K562 (cell line): ENCODE data around the gene DPH7. TPM values are rescaled to one million over a fixed set of nuclear protein-coding genes. Genes with fewer than 3 reads are reported as not detected.
A peak's percentile ranks its signal among the peaks of the same experiment; 100 is the strongest.

Source experiments
- C11orf30 ChIP-seq: fragments of 450-650 bp; IDR thresholded peaks from 2 replicates; pipeline ENCODE4 v1.6.1; 2016; ENCODE audit warnings: low read depth, mild to moderate bottlenecking
- CEBPG ChIP-seq, 3 experiments: fragments of 200-800 bp in 1 of 3; sonication (Bioruptor generic) in 1 of 3; sonication (generic) in 1 of 3; formaldehyde crosslinking in 1 of 3; IDR thresholded peaks in 2 of 3; conservative IDR thresholded peaks in 1 of 3; 2 replicates each; pipeline versions ENCODE4 v1.6.1 to v1.8.0; 2016 to 2022; ENCODE audit warnings: missing compliant biosample characterization in 2 of 3, missing genetic modification characterization in 2 of 3, mild to moderate bottlenecking in 1 of 3, missing genetic modification reagents in 1 of 3
- CLOCK ChIP-seq: fragments of 250-450 bp; sonication (Bioruptor Pico); IDR thresholded peaks from 2 replicates; pipeline ENCODE4 v1.4.0; 2020; ENCODE audit warnings: mild to moderate bottlenecking, moderate library complexity, borderline replicate concordance
- CTCF ChIP-seq, 3 experiments: IDR thresholded peaks in 2 of 3; conservative IDR thresholded peaks in 1 of 3; 2 replicates each; pipeline ENCODE4 v1.5.1; 2011 to 2012; ENCODE audit warnings: low read length in 3 of 3, mild to moderate bottlenecking in 3 of 3, control low read depth in 2 of 3, improper control_type of control experiment in 1 of 3, inconsistent platforms in 1 of 3, low read depth in 1 of 3, mixed read lengths in 1 of 3, moderate library complexity in 1 of 3; ENCODE audit not compliant: insufficient read depth in 2 of 3
- FOXA3 ChIP-seq, 2 experiments: fragments of 450-650 bp in 1 of 2; sonication (generic) in 1 of 2; formaldehyde crosslinking; IDR thresholded peaks in 1 of 2; conservative IDR thresholded peaks in 1 of 2; 2 replicates each; pipeline versions ENCODE4 v1.4.0 to v1.8.0; 2020 to 2022; ENCODE audit warnings: mild to moderate bottlenecking in 2 of 2, missing genetic modification reagents in 1 of 2
- FOXJ2 ChIP-seq: fragments of 200-800 bp; sonication (Bioruptor generic); IDR thresholded peaks from 2 replicates; pipeline ENCODE4 v1.6.1; 2016; ENCODE audit warnings: missing genetic modification characterization, missing compliant biosample characterization
- MAX ChIP-seq: sonication (generic); formaldehyde crosslinking; IDR thresholded peaks from 2 replicates; pipeline ENCODE4 v1.9.0; 2022; ENCODE audit warnings: mild to moderate bottlenecking, missing genetic modification reagents
- MEF2D ChIP-seq: conservative IDR thresholded peaks from 2 replicates; pipeline ENCODE4 v1.6.1; 2016; ENCODE audit warnings: low read depth, missing genetic modification characterization, missing compliant biosample characterization
- RERE ChIP-seq: sonication (generic); formaldehyde crosslinking; IDR thresholded peaks from 2 replicates; pipeline ENCODE4 v1.8.0; 2023; ENCODE audit warnings: missing genetic modification reagents, mild to moderate bottlenecking, borderline replicate concordance
- THAP7 ChIP-seq: fragments of 250-450 bp; sonication (Bioruptor Pico); IDR thresholded peaks from 2 replicates; pipeline ENCODE4 v1.5.0; 2021
- ZNF3 ChIP-seq: fragments of 250-450 bp; sonication (Bioruptor Pico); IDR thresholded peaks from 2 replicates; pipeline ENCODE4 v1.5.0; 2021; ENCODE audit warnings: mild to moderate bottlenecking, moderate library complexity
- ZSCAN29 ChIP-seq: fragments of 450-650 bp; IDR thresholded peaks from 2 replicates; pipeline ENCODE4 v1.6.1; 2017
- polyA plus RNA-seq, 8 experiments: library from polyadenylated mRNA; depleted of rRNA in 4 of 8; stranded (reverse) in 5 of 8; unstranded in 3 of 8; fragments of >200 nt; fragmentation: Nextera tagmentation in 2 of 8; fragmentation: Illumina TruSeq in 1 of 8; extraction: Ambion mirVana in 2 of 8; extraction: Trizol in 1 of 8; gene quantifications; 2 replicates each; pipeline versions ENCODE4 v1.2.1 to v1.2.3, GENCODE V29; 2011 to 2014; ENCODE audit warnings: inconsistent platforms in 1 of 8, missing spikeins in 1 of 8
- total RNA-seq, 7 experiments: library from RNA; depleted of rRNA in 6 of 7; stranded (reverse); fragments of >200 nt in 6 of 7; fragmentation: Illumina TruSeq in 2 of 7; extraction: Trizol in 2 of 7; gene quantifications; 2 replicates each; pipeline versions ENCODE4 v1.2.1 to v1.2.3, GENCODE V29; 2011 to 2021; ENCODE audit warnings: low replicate concordance in 1 of 7

The DPH7 gene
- total and polyA plus RNA-seq, 9 of the 15 experiments (the other 6 are each of a cell fraction or from before 2014, with no cell fraction given), result 13.9 to 68.6 (median 41.3) TPM

GRCh38 chr9:137575716-137576411, 2.9 kb downstream of the DPH7 start (continued):
- TF ChIP-seq RERE, result no peak
- no peak for TF ChIP-seq THAP7 (CRISPR knock-in tag)
- TF ChIP-seq CEBPG (CRISPR knock-in tag; IDR thresholded peaks at IDR 0.05), result 0 out of 2 replicates have a peak, but pooled peaks have one; percentile 5
- no peak; a peak in 1 of 4 replicates for TF ChIP-seq CEBPG (tag; conservative IDR thresholded peaks at IDR 0.05 in 1 of 2, IDR thresholded peaks at IDR 0.05 in 1 of 2)
- TF ChIP-seq MAX (CRISPR knock-in tag), result peak; percentile 49; the same call in 1 of the 2 replicates
- TF ChIP-seq C11orf30, result peak; percentile 14; the same call in 1 of the 2 replicates
- no peak for TF ChIP-seq ZSCAN29
- 0 out of 2 replicates have a peak, but pooled peaks have one; percentile 42 for TF ChIP-seq FOXJ2 (tag)
- TF ChIP-seq CLOCK, result no peak
- peak; percentile 89; the same call in 1 of the 2 replicates for TF ChIP-seq ZNF3 (CRISPR knock-in tag)
- TF ChIP-seq FOXA3 (CRISPR knock-in tag; conservative IDR thresholded peaks at IDR 0.05 in 1 of 2, IDR thresholded peaks at IDR 0.05 in 1 of 2), result 0 out of 4 replicates have a peak, but pooled peaks of 1 of the 2 experiments have one; percentile 53
- 0 out of 2 replicates have a peak, but pooled peaks have one; percentile 40 for TF ChIP-seq MEF2D (tag)
- TF ChIP-seq CTCF (IDR thresholded peaks at IDR 0.05 in 2 of 3, conservative IDR thresholded peaks at IDR 0.05 in 1 of 3; ENCODE audit: insufficient read depth in 2 of 3, low read depth in 1 of 3, low read length in 3 of 3), result 0 out of 6 replicates have a peak, but pooled peaks of 1 of the 3 experiments have one; percentile 17
- TF ChIP-seq, all 486 proteins: peak for 14
